Spinal cord (tissue), 10 donors: Measurements from ENCODE around the gene RABIF. TPM values are rescaled to one million over a fixed set of nuclear protein-coding genes. Genes with fewer than 3 reads are reported as not detected.
"Not testable (repeated sequence)": the region's sequence is repeated elsewhere in the genome, so short reads cannot be mapped to it uniquely, and the experiment has no call there.

Experiments used
- DNase-seq, 6 donors: peaks; one replicate each; pipeline versions ENCODE4 v3.0.0 to v3.0.0-alpha.2; 2013 to 2015; ENCODE audit warnings: low spot score in 6 of 6, low read depth in 4 of 6
- H3K27ac ChIP-seq: one replicate; pipeline ENCODE4 v1.5.1; 2013; ENCODE audit warnings: low read depth, low read length, control low read depth
- H3K27me3 ChIP-seq: one replicate; pipeline ENCODE4 v1.6.1; 2013; ENCODE audit warnings: low read length; ENCODE audit not compliant: control insufficient read depth, insufficient read depth
- H3K36me3 ChIP-seq: one replicate; pipeline ENCODE4 v1.6.1; 2013; ENCODE audit warnings: low read length; ENCODE audit not compliant: control insufficient read depth, insufficient read depth
- H3K4me1 ChIP-seq: one replicate; pipeline ENCODE4 v1.6.1; 2013; ENCODE audit warnings: low read length; ENCODE audit not compliant: control insufficient read depth, insufficient read depth
- H3K4me3 ChIP-seq: one replicate; pipeline ENCODE4 v1.5.1; 2013; ENCODE audit warnings: low read depth, low read length, control low read depth
- H3K9me3 ChIP-seq: one replicate; pipeline ENCODE4 v1.6.1; 2013; ENCODE audit warnings: low read length; ENCODE audit not compliant: control insufficient read depth, insufficient read depth
- WGBS: methylation state at CpG from one replicate; pipeline ENCODE4 v1.1.5; 2013; ENCODE audit warnings: missing lambda C conversion rate; ENCODE audit not compliant: insufficient coverage; 5-methylcytosine and 5-hydroxymethylcytosine counted together
- polyA plus RNA-seq, 2 donors: library from polyadenylated mRNA; unstranded; fragments of 120-200 nt; gene quantifications; one replicate each; pipeline ENCODE4 v1.2.1, GENCODE V29; 2013; ENCODE audit not compliant: insufficient read length in 2 of 2
- total RNA-seq, 2 donors: library from RNA; depleted of rRNA in 1 of 2; stranded (reverse); fragments of 120-200 nt in 1 of 2; fragments of >200 nt in 1 of 2; gene quantifications; one replicate each; pipeline versions ENCODE4 v1.2.3 to v1.2.4, GENCODE V29; 2013 to 2014
- donor health status: healthy.

Gene RABIF
- total and polyA plus RNA-seq, 4 donors = 10.2 to 20.8 (median 16.2) TPM

GRCh38 chr1:202919615-202920014 lies 30.7 kb upstream of the RABIF start:
- no peaks in the 10 kb centered on the region for H3K27me3 ChIP-seq

GRCh38 chr1:202915146-202915545 lies 26.2 kb upstream of the RABIF start:
- Histone ChIP-seq H3K4me1 (no peaks in the 10 kb centered on the region), H3K27me3 (no peaks in the 10 kb centered on the region), H3K9me3 (no peaks in the 10 kb centered on the region), H3K27ac (no peak overlapping the region), H3K36me3 (peaks cover 27% of the 10 kb centered on the region), H3K4me3 (no peak overlapping the region)
- DNase-seq = no peak

More at GRCh38 chr1:202919615-202920014, 30.7 kb upstream of the RABIF start:
- no peak for DNase-seq
- H3K36me3 ChIP-seq = peaks cover 14% of the 10 kb centered on the region
- H3K4me3 ChIP-seq = no peak overlapping the region
- no peaks in the 10 kb centered on the region for H3K9me3 ChIP-seq
- H3K27ac ChIP-seq = no peak overlapping the region
- H3K4me1 ChIP-seq = peaks cover 3% of the 10 kb centered on the region

- H3K27ac ChIP-seq, H3K4me3 ChIP-seq, H3K9me3 ChIP-seq, H3K4me1 ChIP-seq, H3K27me3 ChIP-seq, DNase-seq: not testable (repeated sequence)
- WGBS = 96% methylated on average over 4 of the region's 4 CpGs
- H3K36me3 ChIP-seq = peaks cover 39% of the 10 kb centered on the region
These were observed 23.5 kb upstream of the RABIF start for GRCh38 chr1:202912476-202912875.

DNA sequence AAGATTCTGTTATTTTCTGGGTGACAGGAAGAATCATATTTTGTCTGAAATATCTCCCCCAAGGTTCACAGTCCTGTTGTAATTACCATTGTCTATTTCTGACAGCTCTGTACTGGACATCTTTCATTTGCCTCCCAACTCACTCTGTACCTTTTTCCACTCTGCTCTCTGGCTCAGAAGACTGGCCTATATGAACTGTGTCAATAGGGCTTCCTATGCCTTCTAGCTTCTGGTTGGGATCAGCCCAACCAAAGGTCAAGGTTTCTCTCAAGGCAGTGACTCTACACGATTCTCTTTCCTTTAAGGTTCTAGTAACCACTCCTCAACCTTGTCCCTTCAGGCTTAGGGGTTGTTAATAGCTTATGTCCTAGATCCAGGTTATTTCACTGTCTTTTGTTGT lies 20.5 kb upstream of the RABIF start:
- H3K4me1 ChIP-seq = no peaks in the 10 kb centered on the region
- peaks cover 26% of the 10 kb centered on the region for H3K36me3 ChIP-seq
- WGBS = no CpG with 5 or more reads among the region's 1 CpG
- H3K4me3 ChIP-seq = no peak overlapping the region
- no peak for DNase-seq
- no peaks in the 10 kb centered on the region for H3K27me3 ChIP-seq
- no peaks in the 10 kb centered on the region for H3K9me3 ChIP-seq
- no peak overlapping the region for H3K27ac ChIP-seq

DNA sequence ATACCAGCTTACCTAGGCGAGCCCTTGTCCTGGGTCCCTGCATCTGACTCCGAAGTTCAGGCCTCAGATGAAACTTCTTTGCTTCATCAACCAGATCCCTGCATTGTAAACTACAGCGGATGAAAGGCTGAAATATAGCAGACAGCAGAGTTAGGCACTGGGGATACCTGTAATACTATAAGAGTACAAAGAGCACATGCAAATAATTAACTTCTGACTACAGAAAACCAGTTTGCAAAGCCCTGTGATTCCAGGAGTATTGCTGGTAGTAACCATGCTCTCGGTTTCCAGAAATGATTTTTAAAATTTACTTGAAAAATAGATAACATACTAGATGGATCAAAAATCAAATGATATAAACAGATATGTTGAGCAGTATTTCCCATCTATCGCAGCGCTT lies 20.0 kb upstream of the RABIF start:
- Histone ChIP-seq H3K36me3 (peaks cover 24% of the 10 kb centered on the region), H3K4me1 (no peaks in the 10 kb centered on the region), H3K27ac (no peak overlapping the region), H3K4me3 (no peak overlapping the region), H3K27me3 (no peaks in the 10 kb centered on the region), H3K9me3 (no peaks in the 10 kb centered on the region)
- no CpG with 5 or more reads among the region's 6 CpGs for WGBS
- DNase-seq = no peak

DNA sequence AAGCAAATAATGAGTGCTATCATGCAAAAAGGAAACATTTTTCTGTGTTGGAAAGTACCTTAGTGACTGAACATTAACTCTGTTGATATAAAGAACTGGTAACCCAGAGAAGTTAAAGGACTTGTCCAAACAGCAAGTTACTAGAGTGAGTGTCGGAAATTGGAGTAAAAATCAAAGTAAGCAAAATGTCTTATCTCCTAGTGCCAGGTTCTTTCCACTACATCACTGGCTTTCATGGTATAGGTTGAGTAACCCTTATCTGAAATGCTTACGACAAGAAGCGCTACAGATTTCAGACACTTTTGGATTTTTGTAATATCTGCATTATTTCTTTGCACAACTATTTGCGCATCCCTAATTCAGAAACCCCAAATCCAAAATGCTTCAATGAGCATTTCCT lies 16.4 kb upstream of the RABIF start:
- no peaks in the 10 kb centered on the region for H3K9me3 ChIP-seq
- H3K4me1 ChIP-seq = no peaks in the 10 kb centered on the region
- no peak for DNase-seq
- no peak overlapping the region for H3K27ac ChIP-seq
- H3K36me3 ChIP-seq = peaks cover 40% of the 10 kb centered on the region
- H3K4me3 ChIP-seq = no peak overlapping the region
- H3K27me3 ChIP-seq = no peaks in the 10 kb centered on the region
- WGBS = no CpG with 5 or more reads among the region's 4 CpGs

- H3K27ac ChIP-seq, H3K27me3 ChIP-seq, H3K9me3 ChIP-seq, H3K4me1 ChIP-seq, DNase-seq, H3K4me3 ChIP-seq: not testable (repeated sequence)
- WGBS = 83% methylated on average over 2 of the region's 5 CpGs
- H3K36me3 ChIP-seq = peaks cover 39% of the 10 kb centered on the region
These were observed 14.9 kb upstream of the RABIF start for GRCh38 chr1:202903808-202904207.

DNA sequence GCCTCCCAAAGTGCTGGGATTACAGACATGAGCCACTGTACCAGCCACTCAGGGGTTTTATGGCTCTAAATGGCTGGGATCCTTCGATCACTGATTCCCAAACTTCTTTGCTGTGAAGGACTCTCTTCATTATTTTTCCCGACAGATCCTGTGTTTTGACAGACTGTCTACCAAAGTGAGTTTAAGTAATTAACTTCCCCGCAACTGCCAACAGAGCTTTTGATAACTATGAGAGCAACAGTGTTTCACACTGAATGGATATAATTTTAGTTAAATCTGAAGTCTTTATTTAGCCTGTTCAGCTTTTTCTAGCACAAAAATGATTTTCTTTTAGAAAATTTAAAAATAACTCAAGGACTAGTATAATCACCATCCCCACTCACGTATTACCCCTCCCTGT lies 12.6 kb upstream of the RABIF start:
- WGBS = 100% methylated on average over 1 of the region's 4 CpGs
- Histone ChIP-seq H3K9me3 (no peaks in the 10 kb centered on the region), H3K36me3 (peaks cover 42% of the 10 kb centered on the region), H3K27me3 (no peaks in the 10 kb centered on the region), H3K4me3 (no peak overlapping the region), H3K4me1 (no peaks in the 10 kb centered on the region), H3K27ac (no peak overlapping the region)
- DNase-seq = peak in 1 of 6 donors; percentile 13

GRCh38 chr1:202892501-202892900 lies 3.6 kb upstream of the RABIF start:
- no peak for DNase-seq
- H3K36me3 ChIP-seq = peaks cover 27% of the 10 kb centered on the region
- H3K9me3 ChIP-seq = no peaks in the 10 kb centered on the region
- no peak overlapping the region for H3K4me3 ChIP-seq
- no peak overlapping the region for H3K27ac ChIP-seq
- peaks cover 2% of the 10 kb centered on the region for H3K4me1 ChIP-seq
- H3K27me3 ChIP-seq = no peaks in the 10 kb centered on the region
- whole genome bisulfite sequencing = 100% methylated on average over 1 of the region's 7 CpGs

GRCh38 chr1:202890392-202890791 lies 1.4 kb upstream of the RABIF start:
- WGBS = 93% methylated on average over 2 of the region's 4 CpGs

More at GRCh38 chr1:202890392-202890791, 1.4 kb upstream of the RABIF start:
- peaks cover 4% of the 10 kb centered on the region for H3K4me1 ChIP-seq
- DNase-seq = no peak
- no peak overlapping the region for H3K27ac ChIP-seq
- H3K9me3 ChIP-seq = no peaks in the 10 kb centered on the region
- peaks cover 12% of the 10 kb centered on the region for H3K36me3 ChIP-seq
- H3K27me3 ChIP-seq = no peaks in the 10 kb centered on the region
- no peak overlapping the region for H3K4me3 ChIP-seq
